Activated T-helper 17 cell treated with anti-CD3 and anti-CD28 coated beads, Interleukin-2, amount 50 U/mL, for 72 hours (primary cell): ENCODE data around the gene SLCO3A1. TPM values are rescaled to one million over a fixed set of nuclear protein-coding genes. Genes with fewer than 3 reads are reported as not detected.

Experiments
- ATAC-seq: fragments of 150-1000 bp; cut with Tn5 transposase; replicated peaks from 2 replicates; pipeline ENCODE4 v1.10.0; 2021; ENCODE audit warnings: mild to moderate bottlenecking, moderate library complexity
- H3K27ac Mint-ChIP-seq: one replicate; pipeline ENCODE4 v1.8.0; 2022; ENCODE audit warnings: mixed read lengths
- H3K27me3 Mint-ChIP-seq: one replicate; pipeline ENCODE4 v1.8.0; 2022; ENCODE audit warnings: mixed read lengths
- H3K36me3 Mint-ChIP-seq: one replicate; pipeline ENCODE4 v1.8.0; 2022; ENCODE audit warnings: low read depth, mild to moderate bottlenecking, mixed read lengths
- H3K4me1 Mint-ChIP-seq: one replicate; pipeline ENCODE4 v1.8.0; 2022; ENCODE audit warnings: mixed read lengths
- H3K4me3 Mint-ChIP-seq: one replicate; pipeline ENCODE4 v1.8.0; 2022; ENCODE audit warnings: mild to moderate bottlenecking, mixed read lengths
- H3K9me3 Mint-ChIP-seq: one replicate; pipeline ENCODE4 v1.8.0; 2022; ENCODE audit warnings: mixed read lengths
- total RNA-seq, 2 donors: library from RNA; stranded (reverse); gene quantifications; one replicate each; pipeline ENCODE4 v1.2.3, GENCODE V29; 2022

Gene SLCO3A1
- total RNA-seq, 2 donors from 2014 or later: 7.0 to 11.0 TPM

GRCh38 chr15:91939403-91939831, 85.9 kb downstream of the SLCO3A1 start:
- Mint-ChIP-seq H3K36me3 (no peaks in the 10 kb centered on the region), H3K4me3 (no peak overlapping the region), H3K4me1 (peaks cover 41% of the 10 kb centered on the region), H3K9me3 (no peaks in the 10 kb centered on the region), H3K27ac (peak overlapping the region; percentile 79), H3K27me3 (no peaks in the 10 kb centered on the region)
- no peak for ATAC-seq

GRCh38 chr15:91940496-91941381, 87.2 kb downstream of the SLCO3A1 start:
- Mint-ChIP-seq H3K36me3 (no peaks in the 10 kb centered on the region), H3K9me3 (no peaks in the 10 kb centered on the region), H3K4me1 (peaks cover 40% of the 10 kb centered on the region), H3K27ac (peak overlapping the region; percentile 84), H3K4me3 (peak overlapping the region; percentile 9), H3K27me3 (no peaks in the 10 kb centered on the region)
- ATAC-seq: peak; percentile 88

GRCh38 chr15:91941871-91942658, 88.6 kb downstream of the SLCO3A1 start:
- Mint-ChIP-seq H3K27ac (peak overlapping the region; percentile 44), H3K9me3 (no peaks in the 10 kb centered on the region), H3K4me3 (peak overlapping the region; percentile 63), H3K4me1 (peaks cover 41% of the 10 kb centered on the region), H3K27me3 (no peaks in the 10 kb centered on the region), H3K36me3 (no peaks in the 10 kb centered on the region)
- no peak for ATAC-seq

DNA sequence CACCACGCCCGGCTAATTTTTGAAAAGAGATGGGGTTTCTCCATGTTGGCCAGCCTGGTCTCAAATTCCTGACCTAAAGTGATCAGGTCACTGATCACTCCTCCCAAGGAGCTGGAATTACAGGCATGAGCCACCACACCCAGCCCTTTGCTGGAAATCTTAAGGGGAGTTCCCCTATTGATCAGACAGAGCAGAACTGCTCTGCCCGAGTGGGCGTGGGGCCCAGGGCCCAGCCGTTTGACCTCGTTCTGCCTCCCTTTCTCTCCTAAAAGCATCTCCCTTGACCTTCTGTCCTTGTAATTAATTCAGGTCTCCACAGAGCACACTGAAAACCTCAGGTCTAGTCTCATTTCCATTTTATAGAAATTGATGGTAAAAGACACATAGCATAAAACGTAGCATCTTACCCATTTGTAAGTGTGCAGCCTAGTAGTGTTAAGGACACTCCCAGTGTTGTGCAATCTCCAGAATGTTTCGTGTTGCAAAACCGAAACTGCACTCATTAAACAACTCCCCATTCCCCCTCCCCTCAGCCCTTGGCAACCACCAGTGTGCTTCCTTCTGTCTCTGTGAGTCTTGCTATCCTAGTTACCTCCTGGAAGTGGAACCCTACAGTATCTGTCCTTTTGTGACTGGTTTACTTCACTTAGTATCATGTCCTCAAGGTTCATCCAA, 89.3 kb downstream of the SLCO3A1 start:
- peak overlapping the region; percentile 26 for H3K27ac Mint-ChIP-seq
- peak overlapping the region; percentile 63 for H3K4me3 Mint-ChIP-seq
- ATAC-seq: peak; percentile 73
- H3K9me3 Mint-ChIP-seq: no peaks in the 10 kb centered on the region
- H3K27me3 Mint-ChIP-seq: no peaks in the 10 kb centered on the region
- no peaks in the 10 kb centered on the region for H3K36me3 Mint-ChIP-seq
- peaks cover 47% of the 10 kb centered on the region for H3K4me1 Mint-ChIP-seq

GRCh38 chr15:91944331-91944730, 90.8 kb downstream of the SLCO3A1 start:
- H3K4me3 Mint-ChIP-seq: no peak overlapping the region
- H3K36me3 Mint-ChIP-seq: no peaks in the 10 kb centered on the region
- ATAC-seq: no peak
- H3K27me3 Mint-ChIP-seq: no peaks in the 10 kb centered on the region
- H3K4me1 Mint-ChIP-seq: peaks cover 49% of the 10 kb centered on the region
- no peaks in the 10 kb centered on the region for H3K9me3 Mint-ChIP-seq
- no peak overlapping the region for H3K27ac Mint-ChIP-seq

DNA sequence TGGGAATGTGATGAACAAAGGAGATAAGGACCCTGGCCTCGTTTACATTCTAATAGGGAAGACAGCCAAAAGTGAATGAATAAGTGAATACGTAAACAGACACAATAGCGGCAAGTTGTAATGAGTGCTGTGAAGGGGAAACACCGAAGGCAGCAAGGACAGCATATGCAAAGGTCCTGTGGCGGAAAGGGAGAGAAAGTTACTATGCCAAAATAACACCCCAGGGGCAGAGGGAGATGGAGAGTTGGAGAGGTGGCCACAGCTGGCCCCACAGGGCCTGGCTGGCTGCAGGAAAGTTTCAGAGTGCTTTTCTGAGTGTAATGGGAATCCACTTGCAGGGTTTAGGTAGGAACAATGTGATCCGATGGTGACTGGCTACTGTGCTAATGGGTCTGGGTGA, 91.9 kb downstream of the SLCO3A1 start:
- H3K9me3 Mint-ChIP-seq: no peaks in the 10 kb centered on the region
- peaks cover 47% of the 10 kb centered on the region for H3K4me1 Mint-ChIP-seq
- no peaks in the 10 kb centered on the region for H3K27me3 Mint-ChIP-seq
- peak overlapping the region; percentile 51 for H3K27ac Mint-ChIP-seq
- ATAC-seq: no peak
- H3K4me3 Mint-ChIP-seq: no peak overlapping the region
- no peaks in the 10 kb centered on the region for H3K36me3 Mint-ChIP-seq

DNA sequence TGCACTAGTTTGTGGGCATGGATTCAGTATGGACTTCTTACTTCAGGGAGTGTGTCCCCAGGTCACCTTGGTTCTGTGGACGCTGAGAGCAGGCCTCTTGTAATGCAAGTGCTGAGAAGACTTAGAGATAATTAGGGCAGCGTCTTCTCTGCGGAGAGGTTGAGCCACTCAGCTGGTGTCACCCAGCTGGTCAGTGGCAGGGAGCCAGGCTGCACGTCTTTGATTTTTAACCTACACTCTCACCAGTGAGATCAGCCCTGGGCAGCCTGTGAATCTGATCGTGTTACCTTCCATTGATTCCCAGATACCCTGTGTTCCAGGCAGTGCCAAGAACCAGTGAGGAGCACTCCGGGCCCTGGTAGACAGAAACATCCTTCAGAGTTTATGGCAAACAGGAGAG, 92.6 kb downstream of the SLCO3A1 start:
- peaks cover 44% of the 10 kb centered on the region for H3K4me1 Mint-ChIP-seq
- peak overlapping the region; percentile 51 for H3K27ac Mint-ChIP-seq
- no peaks in the 10 kb centered on the region for H3K36me3 Mint-ChIP-seq
- no peak overlapping the region for H3K4me3 Mint-ChIP-seq
- ATAC-seq: no peak
- no peaks in the 10 kb centered on the region for H3K27me3 Mint-ChIP-seq
- no peaks in the 10 kb centered on the region for H3K9me3 Mint-ChIP-seq

GRCh38 chr15:91946581-91947292, 93.2 kb downstream of the SLCO3A1 start:
- H3K27me3 Mint-ChIP-seq: no peaks in the 10 kb centered on the region
- H3K36me3 Mint-ChIP-seq: no peaks in the 10 kb centered on the region
- H3K27ac Mint-ChIP-seq: no peak overlapping the region
- no peak for ATAC-seq
- H3K4me3 Mint-ChIP-seq: no peak overlapping the region
- peaks cover 44% of the 10 kb centered on the region for H3K4me1 Mint-ChIP-seq
- no peaks in the 10 kb centered on the region for H3K9me3 Mint-ChIP-seq

GRCh38 chr15:91947293-91947679, 93.8 kb downstream of the SLCO3A1 start:
- no peaks in the 10 kb centered on the region for H3K27me3 Mint-ChIP-seq
- ATAC-seq: no peak
- no peak overlapping the region for H3K27ac Mint-ChIP-seq
- H3K9me3 Mint-ChIP-seq: no peaks in the 10 kb centered on the region
- H3K4me3 Mint-ChIP-seq: no peak overlapping the region
- no peaks in the 10 kb centered on the region for H3K36me3 Mint-ChIP-seq
- H3K4me1 Mint-ChIP-seq: peaks cover 49% of the 10 kb centered on the region

DNA sequence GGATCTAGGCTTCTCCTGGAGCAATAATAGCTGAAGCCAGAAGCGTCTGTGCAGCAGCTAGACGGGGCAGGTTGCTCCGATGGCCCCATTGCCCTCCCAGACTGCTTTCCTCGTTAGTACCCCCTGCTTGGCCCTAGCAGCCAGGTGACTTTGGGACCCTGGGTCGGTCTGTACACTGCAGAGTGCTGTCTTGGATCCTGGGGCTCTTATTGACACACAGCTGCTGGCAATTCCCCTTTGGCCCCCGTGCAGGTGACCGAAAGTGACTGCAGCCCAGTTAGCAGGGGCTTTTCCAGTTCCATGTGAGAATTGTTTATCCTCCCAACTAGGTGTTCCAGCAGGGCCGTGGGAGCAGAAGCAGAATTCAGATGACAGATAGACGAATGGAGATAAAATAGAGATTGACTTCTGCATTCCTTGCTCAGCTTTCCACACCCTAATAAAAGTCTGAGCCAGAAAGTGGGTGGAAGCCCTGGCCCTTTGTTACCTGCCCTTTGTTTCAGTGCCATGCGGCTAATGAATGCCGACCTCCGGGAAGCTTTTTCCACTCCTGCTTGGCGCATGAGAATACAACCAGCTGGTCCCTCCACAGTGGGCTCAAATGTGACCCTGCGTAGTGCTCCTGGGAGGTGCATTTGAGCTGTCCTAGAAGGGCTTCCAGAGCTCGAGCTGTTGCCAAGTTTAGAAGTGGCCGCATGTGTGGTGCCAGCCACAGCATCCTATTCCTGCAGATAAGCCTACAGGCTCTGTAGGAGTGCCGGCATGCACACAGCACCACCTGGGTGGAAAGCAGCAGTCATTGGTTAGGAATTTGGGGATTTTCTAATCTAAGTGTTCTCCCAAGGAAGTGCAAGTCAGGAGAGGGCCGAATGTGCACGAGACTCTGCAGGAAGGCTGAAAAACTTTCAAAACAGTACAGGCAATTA, 94.4 kb downstream of the SLCO3A1 start:
- Mint-ChIP-seq H3K9me3 (no peaks in the 10 kb centered on the region), H3K27ac (no peak overlapping the region), H3K36me3 (no peaks in the 10 kb centered on the region), H3K4me3 (no peak overlapping the region), H3K27me3 (no peaks in the 10 kb centered on the region), H3K4me1 (peaks cover 51% of the 10 kb centered on the region)
- no peak for ATAC-seq

- Mint-ChIP-seq H3K27me3 (no peaks in the 10 kb centered on the region), H3K4me1 (peaks cover 56% of the 10 kb centered on the region), H3K9me3 (no peaks in the 10 kb centered on the region), H3K4me3 (no peak overlapping the region), H3K27ac (peak overlapping the region; percentile 46), H3K36me3 (no peaks in the 10 kb centered on the region)
- no peak for ATAC-seq
Measured at GRCh38 chr15:91949361-91949760, 95.9 kb downstream of the SLCO3A1 start.

- Mint-ChIP-seq H3K9me3 (no peaks in the 10 kb centered on the region), H3K27me3 (no peaks in the 10 kb centered on the region), H3K4me1 (peaks cover 60% of the 10 kb centered on the region), H3K27ac (peak overlapping the region; percentile 46), H3K36me3 (no peaks in the 10 kb centered on the region), H3K4me3 (no peak overlapping the region)
- no peak for ATAC-seq
Measured at GRCh38 chr15:91950054-91950453, 96.5 kb downstream of the SLCO3A1 start.

DNA sequence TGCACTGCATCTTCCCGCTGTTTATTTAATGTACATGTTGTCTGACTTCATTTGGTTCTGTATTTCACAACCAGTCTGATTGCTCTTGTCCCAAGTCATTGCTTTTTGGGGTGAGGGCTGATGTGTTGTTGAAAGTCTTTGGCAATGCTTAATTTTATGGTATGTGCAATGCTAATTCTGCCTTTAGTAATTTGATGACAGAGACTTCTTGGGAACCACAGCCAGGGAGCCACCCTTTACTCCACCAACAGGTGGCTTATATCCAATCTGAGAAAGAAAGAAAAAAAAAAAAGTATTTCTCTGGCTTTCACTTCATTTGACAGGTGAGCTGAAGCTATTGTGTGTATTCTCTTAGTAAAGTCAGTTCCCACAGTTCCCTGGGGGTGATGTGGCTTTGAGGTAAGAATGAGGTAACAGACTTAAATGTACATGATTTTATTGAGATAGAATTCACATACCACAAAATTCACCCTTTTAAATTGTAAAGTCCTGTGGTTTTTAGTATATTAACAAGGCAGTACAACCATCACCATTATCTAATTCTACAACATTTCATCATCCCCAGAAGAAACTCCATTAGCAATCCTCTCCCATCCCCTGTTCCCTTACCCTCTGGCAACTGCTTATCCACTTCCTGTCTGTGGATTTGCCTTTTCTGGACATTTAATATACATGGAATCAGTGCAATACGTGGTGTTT, 97.3 kb downstream of the SLCO3A1 start:
- Mint-ChIP-seq H3K27me3 (no peaks in the 10 kb centered on the region), H3K4me1 (peaks cover 56% of the 10 kb centered on the region)

More for the DNA sequence above, 97.3 kb downstream of the SLCO3A1 start:
- H3K36me3 Mint-ChIP-seq: no peaks in the 10 kb centered on the region
- no peak overlapping the region for H3K27ac Mint-ChIP-seq
- no peaks in the 10 kb centered on the region for H3K9me3 Mint-ChIP-seq
- no peak for ATAC-seq
- H3K4me3 Mint-ChIP-seq: no peak overlapping the region
